Measurements from ENCODE around the gene BATF3. TPM values are rescaled to one million over a fixed set of nuclear protein-coding genes. Genes with fewer than 3 reads are reported as not detected.

Gene BATF3
- total and polyA plus RNA-seq, 9 of the 15 experiments (the other 6 are each of a cell fraction or from before 2014, with no cell fraction given): 0.40 to 3.8 (median 2.0) TPM

DNA sequence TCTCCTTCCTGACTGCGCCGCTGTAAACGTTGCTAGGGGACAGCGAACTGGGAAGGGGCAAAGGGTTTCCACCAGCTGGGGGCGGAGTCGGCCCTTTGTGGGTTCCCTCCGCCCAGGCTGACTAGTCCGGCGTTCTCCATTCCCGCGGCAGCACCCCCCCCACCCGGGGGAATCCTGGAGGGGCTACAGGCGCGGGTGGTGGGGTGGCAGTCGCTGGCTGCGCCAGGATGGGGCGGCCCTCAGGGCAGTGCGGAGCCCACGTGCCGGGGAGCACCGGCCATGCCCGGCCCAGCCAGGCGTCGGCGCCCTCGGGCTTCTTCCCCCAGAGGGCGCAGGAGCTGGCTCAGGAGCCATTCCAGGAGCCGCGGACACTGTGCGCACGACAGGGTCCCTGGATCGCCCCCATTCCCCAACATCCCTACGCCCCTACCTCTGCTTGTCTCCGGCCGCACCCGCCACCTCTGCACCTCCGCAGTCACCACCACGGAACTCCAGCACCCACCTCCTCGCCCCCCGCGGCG is 476 bp downstream of the BATF3 start (continued):
- TF ChIP-seq ZBTB17 (CRISPR knock-in tag; IDR thresholded peaks at IDR 0.05) (peak; percentile 68), HIVEP1 (CRISPR knock-in tag; IDR thresholded peaks at IDR 0.05) (no peak), CREB1 (IDR thresholded peaks at IDR 0.05) (no peak), CREB1 (CRISPR knock-in tag; IDR thresholded peaks at IDR 0.05) (peak; percentile 65; the same call in 1 of the 2 replicates), ZNF3 (CRISPR knock-in tag; IDR thresholded peaks at IDR 0.05) (no peak), IFI16 (CRISPR knock-in tag; IDR thresholded peaks at IDR 0.05) (no peak), CBX2 (IDR thresholded peaks at IDR 0.05; ENCODE audit: insufficient read depth, low read length, poor library complexity, severe bottlenecking) (no peak), DPF2 (IDR thresholded peaks at IDR 0.05) (no peak), CCNT2 (IDR thresholded peaks at IDR 0.05; ENCODE audit: borderline replicate concordance, extremely low read depth, insufficient read length, low read depth, low read length) (peak; percentile 30), NBN (IDR thresholded peaks at IDR 0.05; ENCODE audit: low read depth) (0 out of 2 replicates have a peak, but pooled peaks have one; percentile 25), SMARCA5 (IDR thresholded peaks at IDR 0.05) (peak; percentile 40; the same call in 1 of the 2 replicates), SMARCB1 (IDR thresholded peaks at IDR 0.05; ENCODE audit: insufficient read length, low read depth) (no peak), POLR3G (IDR thresholded peaks at IDR 0.05; ENCODE audit: extremely low read depth, insufficient read length, insufficient replicate concordance) (no peak), SMAD4 (CRISPR knock-in tag; conservative IDR thresholded peaks at IDR 0.05) (peak; percentile 60; the same call in 1 of the 2 replicates), ZC3H11A (IDR thresholded peaks at IDR 0.05; ENCODE audit: low read depth, low read length) (no peak), NFYB (IDR thresholded peaks at IDR 0.05; ENCODE audit: extremely low read depth, insufficient read length) (no peak), ZNF282 (CRISPR knock-in tag; IDR thresholded peaks at IDR 0.05) (no peak; the same call in 1 of the 2 replicates), GTF2A2 (tag; IDR thresholded peaks at IDR 0.05) (no peak), HSF4 (CRISPR knock-in tag; IDR thresholded peaks at IDR 0.05; ENCODE audit: borderline replicate concordance) (no peak), ZNF12 (CRISPR knock-in tag; IDR thresholded peaks at IDR 0.05) (0 out of 2 replicates have a peak, but pooled peaks have one; percentile 39), KDM2B (CRISPR knock-in tag; IDR thresholded peaks at IDR 0.05) (0 out of 2 replicates have a peak, but pooled peaks have one; percentile 8)
- TF ChIP-seq, protein P1, sequence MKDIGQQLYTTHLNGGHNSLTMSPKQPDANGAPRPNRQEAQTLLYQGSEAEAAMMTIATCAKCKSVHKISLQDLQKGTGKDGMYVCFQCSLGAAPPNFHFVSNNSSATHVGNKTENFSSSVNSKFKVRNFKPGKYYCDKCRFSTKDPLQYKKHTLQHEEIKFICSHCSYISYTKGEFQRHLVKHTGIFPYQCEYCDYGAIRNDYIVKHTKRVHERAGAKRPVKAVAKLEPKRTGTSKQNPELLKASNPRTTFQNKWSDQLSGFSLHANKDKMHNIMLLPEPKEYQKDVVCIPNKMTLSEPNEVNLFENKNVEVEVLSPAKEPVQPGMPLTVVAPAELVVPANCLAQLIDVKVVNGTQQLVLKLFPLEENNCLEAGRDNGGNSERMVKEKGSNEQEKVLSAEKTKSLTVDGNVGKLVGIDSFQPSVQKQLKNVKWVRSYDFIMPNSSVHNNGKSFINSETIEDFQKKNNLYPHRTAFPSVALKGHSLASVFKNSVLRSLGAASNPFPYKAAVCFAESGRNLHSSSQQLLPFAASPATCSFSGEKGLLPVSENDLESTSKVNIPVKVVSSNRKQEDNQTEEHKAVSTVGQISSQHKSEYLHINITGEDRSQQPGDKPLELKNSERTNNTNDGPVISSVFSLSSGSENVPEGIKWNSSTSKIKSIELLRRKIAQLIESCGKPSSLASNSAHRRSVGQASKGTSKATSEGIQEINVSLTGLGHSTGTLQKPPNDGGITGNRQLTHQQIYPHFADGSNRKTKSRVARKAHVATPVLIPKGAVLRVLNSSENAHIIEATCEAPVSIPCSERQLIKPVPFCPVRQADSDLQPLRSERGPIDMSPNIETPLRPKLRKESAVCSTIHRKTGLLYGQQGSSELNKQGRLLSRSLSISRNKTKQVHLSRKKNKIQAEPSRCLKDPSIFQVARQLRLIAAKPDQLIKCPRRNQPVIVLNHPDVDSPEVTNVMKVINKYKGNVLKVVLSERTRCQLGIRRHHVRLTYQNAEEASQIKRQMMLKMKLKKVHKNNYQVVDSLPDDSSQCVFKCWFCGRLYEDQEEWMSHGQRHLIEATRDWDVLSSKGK (CRISPR knock-in tag; IDR thresholded peaks at IDR 0.05): no peak
- TF ChIP-seq, protein P2, sequence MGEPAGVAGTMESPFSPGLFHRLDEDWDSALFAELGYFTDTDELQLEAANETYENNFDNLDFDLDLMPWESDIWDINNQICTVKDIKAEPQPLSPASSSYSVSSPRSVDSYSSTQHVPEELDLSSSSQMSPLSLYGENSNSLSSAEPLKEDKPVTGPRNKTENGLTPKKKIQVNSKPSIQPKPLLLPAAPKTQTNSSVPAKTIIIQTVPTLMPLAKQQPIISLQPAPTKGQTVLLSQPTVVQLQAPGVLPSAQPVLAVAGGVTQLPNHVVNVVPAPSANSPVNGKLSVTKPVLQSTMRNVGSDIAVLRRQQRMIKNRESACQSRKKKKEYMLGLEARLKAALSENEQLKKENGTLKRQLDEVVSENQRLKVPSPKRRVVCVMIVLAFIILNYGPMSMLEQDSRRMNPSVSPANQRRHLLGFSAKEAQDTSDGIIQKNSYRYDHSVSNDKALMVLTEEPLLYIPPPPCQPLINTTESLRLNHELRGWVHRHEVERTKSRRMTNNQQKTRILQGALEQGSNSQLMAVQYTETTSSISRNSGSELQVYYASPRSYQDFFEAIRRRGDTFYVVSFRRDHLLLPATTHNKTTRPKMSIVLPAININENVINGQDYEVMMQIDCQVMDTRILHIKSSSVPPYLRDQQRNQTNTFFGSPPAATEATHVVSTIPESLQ (CRISPR knock-in tag; IDR thresholded peaks at IDR 0.05): no peak
- TF ChIP-seq, protein P3, sequence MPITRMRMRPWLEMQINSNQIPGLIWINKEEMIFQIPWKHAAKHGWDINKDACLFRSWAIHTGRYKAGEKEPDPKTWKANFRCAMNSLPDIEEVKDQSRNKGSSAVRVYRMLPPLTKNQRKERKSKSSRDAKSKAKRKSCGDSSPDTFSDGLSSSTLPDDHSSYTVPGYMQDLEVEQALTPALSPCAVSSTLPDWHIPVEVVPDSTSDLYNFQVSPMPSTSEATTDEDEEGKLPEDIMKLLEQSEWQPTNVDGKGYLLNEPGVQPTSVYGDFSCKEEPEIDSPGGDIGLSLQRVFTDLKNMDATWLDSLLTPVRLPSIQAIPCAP (CRISPR knock-in tag; IDR thresholded peaks at IDR 0.05; ENCODE audit: borderline replicate concordance): peak; percentile 83; the same call in 1 of the 2 replicates
